AG04449 (cell line): ENCODE measurements around the gene DAND5.

Experiments used
- CTCF ChIA-PET: fragments of 350-600 bp; formaldehyde crosslinking; extraction: SDS; loops from one replicate; lab custom pipeline; 2021; ENCODE audit warnings: antibody characterized with exemption; lab: Yijun Ruan, JAX
- POLR2A ChIA-PET: fragments of 400-600, 350-600 bp; formaldehyde crosslinking; extraction: SDS; loops from one replicate; lab custom pipeline; 2020; ENCODE audit warnings: antibody characterized with exemption, inconsistent platforms; lab: Yijun Ruan, JAX
- DNase-seq: peaks from one replicate; pipeline ENCODE4 v3.0.0-alpha.2; 2010; ENCODE audit warnings: low read depth, low spot score
- H3K4me3 ChIP-seq: 2 replicates; pipeline ENCODE4 v1.5.1; 2011; ENCODE audit warnings: low read depth, mild to moderate bottlenecking, control low read depth, low read length
- CTCF ChIP-seq: IDR thresholded peaks from one replicate; pipeline ENCODE4 v1.5.1; 2011; ENCODE audit warnings: mild to moderate bottlenecking, moderate library complexity, low read length, control low read depth, inconsistent platforms; ENCODE audit not compliant: insufficient read depth; ENCODE audit errors: missing control alignments

Gene DAND5

GRCh38 chr19:12932392-12933286, 36.7 kb upstream of the DAND5 start:
- POLR2A ChIA-PET: interaction anchor here (0.8 to 1.3 kb wide), 6 partner anchors 12 to 220 kb away, joined by 3 to 7 read pairs (median 4); partner anchors contain the start of gene SYCE2
- no peak for DNase-seq

GRCh38 chr19:12933287-12934072, 35.9 kb upstream of the DAND5 start, which contains the start of gene FARSA:
Gene FARSA (minus strand): TSS chr19:12933711. CDS start chr19:12933696, 15 bp downstream.
- no peak for TF ChIP-seq CTCF
- CTCF ChIA-PET: interaction anchor here (1.0 to 4.1 kb wide), 3 partner anchors 12 to 156 kb away, joined by 4 to 20 read pairs (median 6); no protein-coding TSS in a partner anchor

More at GRCh38 chr19:12932392-12933286, 36.7 kb upstream of the DAND5 start:
- H3K4me3 ChIP-seq: peak overlapping the region; percentile 96
- CTCF ChIA-PET: interaction anchor here (1.0 to 4.1 kb wide), 5 partner anchors 10 to 161 kb away, joined by 3 to 20 read pairs (median 6); no protein-coding TSS in a partner anchor
- TF ChIP-seq CTCF: no peak

GRCh38 chr19:12935071-12935470, 34.3 kb upstream of the DAND5 start:
- POLR2A ChIA-PET: no interaction called here
- DNase-seq: no peak
- CTCF ChIA-PET: interaction anchor here (1.2 kb wide), 1 partner anchor 30 kb away, joined by 3 read pairs; no protein-coding TSS in a partner anchor
- no peak overlapping the region for H3K4me3 ChIP-seq
- TF ChIP-seq CTCF: no peak

More at GRCh38 chr19:12933287-12934072, 35.9 kb upstream of the DAND5 start, which contains the start of gene FARSA:
- H3K4me3 ChIP-seq: peak within 1 kb of the TSS; percentile 96
- no peak for DNase-seq
- POLR2A ChIA-PET: interaction anchor here (0.6 to 1.3 kb wide), 7 partner anchors 12 to 219 kb away, joined by 3 to 7 read pairs (median 4); partner anchors contain the start of gene SYCE2

GRCh38 chr19:12936582-12936981, 32.8 kb upstream of the DAND5 start:
- CTCF ChIA-PET: interaction anchor here (1.2 kb wide), 1 partner anchor 28 kb away, joined by 3 read pairs; no protein-coding TSS in a partner anchor
- no peak overlapping the region for H3K4me3 ChIP-seq
- POLR2A ChIA-PET: no interaction called here
- no peak for DNase-seq
- TF ChIP-seq CTCF: no peak

- ChIA-PET POLR2A (interaction anchor here (0.7 to 0.9 kb wide), 2 partner anchors 9 to 16 kb away, joined by 3 read pairs; no protein-coding TSS in a partner anchor), CTCF (interaction anchor here (1.0 to 1.3 kb wide), 3 partner anchors 29 to 156 kb away, joined by 3 to 5 read pairs (median 4); no protein-coding TSS in a partner anchor)
- no peak for TF ChIP-seq CTCF
- H3K4me3 ChIP-seq: peak overlapping the region; percentile 70
- no peak for DNase-seq
These were observed 32.1 kb upstream of the DAND5 start for GRCh38 chr19:12937093-12937926.
